GM19463 (cell line): ENCODE measurements around the gene SNX25.

Experiments
- ATAC-seq: cut with Tn5 transposase; IDR thresholded peaks from one replicate; pipeline ENCODE4 v1.9.1; 2021; ENCODE audit warnings: mild to moderate bottlenecking, moderate library complexity; ENCODE audit not compliant: unreplicated experiment

SNX25 gene

GRCh38 chr4:185258741-185259140 is 49.3 kb downstream of the SNX25 start:
- ATAC-seq, result peak; percentile 45

- no peak for ATAC-seq
Observed at GRCh38 chr4:185259719-185260118, 50.3 kb downstream of the SNX25 start.

- no peak for ATAC-seq
Observed at GRCh38 chr4:185261946-185262345, 52.5 kb downstream of the SNX25 start.

- ATAC-seq, result peak; percentile 46
Observed at GRCh38 chr4:185263419-185263818, 54.0 kb downstream of the SNX25 start.

- ATAC-seq, result peak; percentile 87
Observed at GRCh38 chr4:185265942-185266341, 56.5 kb downstream of the SNX25 start.

GRCh38 chr4:185269286-185269685 is 59.9 kb downstream of the SNX25 start:
- no peak for ATAC-seq

- no peak for ATAC-seq
Observed at GRCh38 chr4:185270037-185270436, 60.6 kb downstream of the SNX25 start.

- no peak for ATAC-seq
Observed at GRCh38 chr4:185270885-185271284, 61.5 kb downstream of the SNX25 start.

GRCh38 chr4:185272245-185272644 is 62.8 kb downstream of the SNX25 start:
- ATAC-seq, result no peak

- ATAC-seq, result no peak
Observed at GRCh38 chr4:185275501-185275900, 66.1 kb downstream of the SNX25 start.

- ATAC-seq, result no peak
Observed at GRCh38 chr4:185276036-185276435, 66.6 kb downstream of the SNX25 start.

- ATAC-seq, result no peak
Observed at GRCh38 chr4:185278716-185279115, 69.3 kb downstream of the SNX25 start.

GRCh38 chr4:185280608-185281007 is 71.2 kb downstream of the SNX25 start:
- no peak for ATAC-seq

- ATAC-seq, result no peak
Observed at GRCh38 chr4:185282968-185283367, 73.6 kb downstream of the SNX25 start.

- no peak for ATAC-seq
Observed at GRCh38 chr4:185283723-185284122, 74.3 kb downstream of the SNX25 start.

- no peak for ATAC-seq
Observed at GRCh38 chr4:185285632-185286393, 76.4 kb downstream of the SNX25 start.

- no peak for ATAC-seq
Observed at GRCh38 chr4:185286571-185286970, 77.2 kb downstream of the SNX25 start.

GRCh38 chr4:185287031-185287430 is 77.6 kb downstream of the SNX25 start:
- ATAC-seq, result no peak

- no peak for ATAC-seq
Observed at GRCh38 chr4:185290018-185290607, 80.7 kb downstream of the SNX25 start.

- no peak for ATAC-seq
Observed at GRCh38 chr4:185290656-185291055, 81.3 kb downstream of the SNX25 start.

- ATAC-seq, result no peak
Observed at GRCh38 chr4:185293202-185293601, 83.8 kb downstream of the SNX25 start.

- no peak for ATAC-seq
Observed at GRCh38 chr4:185296665-185297460, 87.5 kb downstream of the SNX25 start.
